AG08396 (cell line): Measurements from ENCODE around the gene GRIN2D.

Experiments used
- DNase-seq: peaks from one replicate; pipeline ENCODE4 v3.0.0; 2012; ENCODE audit warnings: low spot score, mixed read lengths

GRIN2D gene

DNA sequence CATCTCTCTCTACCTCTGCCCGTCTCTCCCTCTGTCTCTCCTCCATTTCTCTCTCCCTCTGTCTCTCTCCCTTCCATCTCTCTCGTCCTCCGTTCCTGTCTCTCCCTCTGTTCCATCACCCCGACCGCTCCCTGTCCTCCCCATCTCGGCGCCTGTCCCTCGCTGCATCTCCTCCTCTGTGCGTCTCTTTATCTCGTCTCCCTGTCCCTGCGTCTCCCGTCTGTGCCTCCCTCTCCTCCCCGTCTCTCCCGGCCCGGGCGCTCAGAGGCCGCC lies 4.6 kb downstream of the GRIN2D start:
- DNase-seq, result no peak

DNA sequence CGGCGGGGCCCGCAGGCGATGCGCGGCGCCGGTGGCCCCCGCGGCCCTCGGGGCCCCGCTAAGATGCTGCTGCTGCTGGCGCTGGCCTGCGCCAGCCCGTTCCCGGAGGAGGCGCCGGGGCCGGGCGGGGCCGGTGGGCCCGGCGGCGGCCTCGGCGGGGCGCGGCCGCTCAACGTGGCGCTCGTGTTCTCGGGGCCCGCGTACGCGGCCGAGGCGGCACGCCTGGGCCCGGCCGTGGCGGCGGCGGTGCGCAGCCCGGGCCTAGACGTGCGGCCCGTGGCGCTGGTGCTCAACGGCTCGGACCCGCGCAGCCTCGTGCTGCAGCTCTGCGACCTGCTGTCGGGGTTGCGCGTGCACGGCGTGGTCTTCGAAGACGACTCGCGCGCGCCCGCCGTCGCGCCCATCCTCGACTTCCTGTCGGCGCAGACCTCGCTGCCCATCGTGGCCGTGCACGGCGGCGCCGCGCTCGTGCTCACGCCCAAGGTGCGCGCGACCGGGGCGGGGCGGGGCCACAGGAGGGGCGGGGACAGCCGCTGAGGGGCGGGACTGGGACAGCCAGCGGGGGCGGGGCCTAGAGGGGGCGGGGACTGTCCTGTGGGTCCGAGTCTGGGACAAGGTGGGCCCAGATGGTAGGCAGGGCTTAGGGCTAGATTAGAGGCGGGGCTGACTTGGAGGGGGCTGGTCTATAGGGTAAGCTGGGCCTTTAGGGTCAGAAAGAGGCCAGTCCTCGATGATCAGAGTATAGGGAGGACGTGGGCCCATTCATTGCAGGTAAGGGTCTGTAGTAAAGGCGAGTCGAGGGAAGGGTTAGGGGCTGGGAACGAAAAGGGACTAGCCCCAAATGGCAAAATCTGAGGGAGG lies 5.1 kb downstream of the GRIN2D start:
- peak; percentile 58 for DNase-seq

- peak; percentile 86 for DNase-seq
Observed at GRCh38 chr19:48400018-48400742, 6.7 kb downstream of the GRIN2D start.

DNA sequence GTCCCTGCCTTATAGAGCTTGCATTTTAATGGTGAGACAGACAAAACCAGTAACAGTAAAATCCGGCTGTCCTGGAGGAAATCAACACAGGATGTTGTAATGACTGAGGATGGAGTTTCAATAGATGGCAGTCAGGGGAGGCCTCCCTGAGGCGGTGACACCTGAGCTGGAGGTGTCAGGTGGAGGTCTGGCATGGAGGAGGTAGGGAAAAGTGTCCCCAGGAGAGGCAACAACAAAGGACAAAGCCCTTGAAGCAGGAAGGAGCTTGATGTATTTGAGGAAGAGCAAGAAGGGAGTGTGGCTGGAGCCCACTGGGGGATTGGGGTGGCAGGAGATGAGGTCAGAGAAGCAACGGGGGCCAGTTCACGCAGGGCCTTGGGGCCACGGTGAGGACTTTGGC lies 7.8 kb downstream of the GRIN2D start:
- DNase-seq, result no peak

- DNase-seq, result peak; percentile 82
Observed at GRCh38 chr19:48403606-48404005, 10.1 kb downstream of the GRIN2D start.

GRCh38 chr19:48405010-48405659 lies 11.7 kb downstream of the GRIN2D start:
- DNase-seq, result no peak

DNA sequence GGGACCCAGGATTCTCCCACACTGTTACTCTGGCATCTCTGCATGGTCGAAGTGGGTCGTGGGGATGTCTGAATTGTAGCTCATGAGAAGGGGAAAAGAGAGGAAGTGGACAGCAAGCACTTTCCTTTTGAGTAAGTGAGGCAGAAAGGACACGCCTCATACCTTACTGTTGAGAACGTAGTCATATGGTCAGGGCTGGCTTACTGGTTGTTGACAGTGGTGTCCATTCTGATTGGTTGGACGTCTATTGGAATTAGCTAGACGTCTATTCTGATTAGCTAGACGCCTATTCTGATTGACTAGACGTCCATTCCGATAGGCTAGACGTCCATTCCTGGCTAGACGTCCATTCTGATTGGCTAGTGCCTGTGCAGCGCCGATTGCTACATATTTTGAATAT lies 12.4 kb downstream of the GRIN2D start:
- DNase-seq, result no peak

DNA sequence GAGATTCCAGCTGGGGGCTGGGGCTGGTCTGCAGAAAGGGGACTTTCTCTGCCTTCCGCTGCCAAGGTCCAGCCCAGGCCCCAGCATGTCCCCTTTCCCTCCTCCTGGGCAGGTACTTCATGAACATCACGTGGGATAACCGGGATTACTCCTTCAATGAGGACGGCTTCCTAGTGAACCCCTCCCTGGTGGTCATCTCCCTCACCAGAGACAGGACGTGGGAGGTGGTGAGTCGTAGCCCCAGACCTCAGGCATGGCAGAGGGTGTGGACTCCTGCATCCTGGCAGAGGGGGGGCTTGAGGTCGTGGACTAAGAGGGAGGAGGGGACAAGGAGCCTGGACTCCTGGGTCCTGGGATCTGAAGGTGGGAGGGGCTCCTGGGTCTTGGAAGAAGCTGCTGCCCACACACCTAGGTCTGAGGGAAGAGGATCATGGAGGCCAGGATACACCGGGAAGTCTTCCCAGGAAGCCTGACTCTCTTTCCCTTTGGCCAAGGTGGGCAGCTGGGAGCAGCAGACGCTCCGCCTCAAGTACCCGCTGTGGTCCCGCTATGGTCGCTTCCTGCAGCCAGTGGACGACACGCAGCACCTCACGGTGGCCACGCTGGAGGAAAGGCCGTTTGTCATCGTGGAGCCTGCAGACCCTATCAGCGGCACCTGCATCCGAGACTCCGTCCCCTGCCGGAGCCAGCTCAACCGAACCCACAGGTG lies 20.6 kb downstream of the GRIN2D start:
- no peak for DNase-seq

DNA sequence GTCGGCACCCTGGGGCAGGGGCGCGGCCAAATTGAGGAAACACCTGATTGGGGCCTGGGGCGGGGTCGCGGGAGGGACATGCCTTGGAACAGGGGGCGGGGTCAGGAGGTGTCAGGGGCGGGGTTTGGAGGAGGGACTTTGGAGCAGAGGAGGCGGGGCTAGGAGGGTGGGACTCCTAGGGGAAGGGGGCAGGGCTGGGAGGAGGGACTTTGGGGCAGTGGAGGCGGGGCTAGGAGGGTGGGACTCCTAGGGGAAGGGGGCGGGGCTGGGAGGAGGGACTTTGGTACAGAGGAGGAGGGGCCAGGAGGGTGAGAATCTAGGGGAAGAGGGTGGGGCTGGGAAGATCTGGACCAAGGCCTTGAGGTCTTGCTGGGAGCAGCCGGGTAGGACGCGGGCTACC lies 21.9 kb downstream of the GRIN2D start:
- DNase-seq, result no peak

GRCh38 chr19:48415806-48416221 lies 22.3 kb downstream of the GRIN2D start:
- DNase-seq, result no peak

- no peak for DNase-seq
Observed at GRCh38 chr19:48417421-48417820, 24.0 kb downstream of the GRIN2D start.

- no peak for DNase-seq
Observed at GRCh38 chr19:48418317-48419064, 25.0 kb downstream of the GRIN2D start.

DNA sequence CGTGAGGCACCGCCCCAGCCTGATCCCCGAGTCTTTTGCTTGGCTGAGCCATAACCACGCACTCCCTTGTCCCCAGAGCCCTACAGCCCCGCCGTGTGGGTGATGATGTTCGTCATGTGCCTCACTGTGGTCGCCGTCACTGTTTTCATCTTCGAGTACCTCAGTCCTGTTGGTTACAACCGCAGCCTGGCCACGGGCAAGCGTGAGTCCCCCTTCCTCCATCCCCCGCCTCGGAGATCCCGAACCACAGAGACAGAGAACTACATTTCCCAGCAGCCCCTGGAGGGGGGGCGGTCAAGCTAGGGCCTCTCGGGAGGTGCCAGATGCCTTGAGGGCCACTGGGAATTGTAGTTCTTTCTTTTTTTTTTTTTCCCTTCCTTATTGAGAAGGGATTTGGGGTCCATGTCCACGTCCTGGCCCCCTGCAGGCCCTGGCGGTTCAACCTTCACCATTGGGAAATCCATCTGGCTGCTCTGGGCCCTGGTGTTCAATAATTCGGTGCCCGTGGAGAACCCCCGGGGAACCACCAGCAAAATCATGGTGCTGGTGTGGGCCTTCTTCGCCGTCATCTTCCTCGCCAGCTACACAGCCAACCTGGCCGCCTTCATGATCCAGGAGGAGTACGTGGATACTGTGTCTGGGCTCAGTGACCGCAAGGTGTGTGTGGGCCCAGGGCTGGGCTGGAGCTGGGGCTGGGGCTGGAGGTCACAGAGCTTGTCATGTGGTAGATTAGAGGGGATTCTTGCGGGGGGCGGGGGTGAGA lies 25.9 kb downstream of the GRIN2D start:
- DNase-seq, result no peak

DNA sequence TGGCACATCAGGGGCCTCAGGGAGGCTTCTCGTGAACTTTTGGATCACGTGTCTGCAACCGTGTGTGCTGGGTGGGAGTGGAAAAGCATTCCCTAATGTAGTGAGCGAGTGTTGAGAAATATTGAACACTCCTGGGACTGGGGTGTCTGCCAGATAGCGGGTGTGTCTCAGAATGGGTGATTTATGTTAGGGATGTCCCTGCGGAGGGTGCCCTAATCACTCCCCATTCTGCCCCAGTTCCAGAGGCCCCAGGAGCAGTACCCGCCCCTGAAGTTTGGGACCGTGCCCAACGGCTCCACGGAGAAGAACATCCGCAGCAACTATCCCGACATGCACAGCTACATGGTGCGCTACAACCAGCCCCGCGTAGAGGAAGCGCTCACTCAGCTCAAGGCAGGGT lies 28.1 kb downstream of the GRIN2D start:
- no peak for DNase-seq

DNA sequence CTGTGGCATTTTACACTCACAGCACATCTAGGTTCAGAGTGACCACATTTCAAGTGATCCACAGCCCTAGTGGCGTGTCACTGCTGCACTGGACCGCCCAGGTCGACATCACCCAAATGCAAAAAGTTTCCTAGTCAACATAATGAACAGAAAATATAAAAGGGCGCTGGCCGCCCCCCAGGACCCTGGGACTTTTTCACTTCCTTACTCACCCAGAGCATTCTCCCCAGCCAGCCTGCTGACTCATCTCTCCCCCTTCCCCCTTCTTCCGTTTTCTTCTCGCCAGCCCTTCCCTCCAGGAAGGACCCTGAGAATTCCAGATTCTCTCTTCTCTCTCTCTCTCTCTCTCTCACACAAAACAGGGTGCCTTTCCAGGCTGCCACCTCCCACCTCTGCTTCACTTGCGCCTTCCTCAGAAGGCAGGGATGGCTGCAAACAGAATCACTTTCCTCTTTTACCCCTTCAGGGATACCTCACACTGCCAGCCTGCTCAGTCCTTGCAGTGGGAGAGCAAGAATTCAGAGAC lies 31.3 kb downstream of the GRIN2D start:
- peak; percentile 59 for DNase-seq

- DNase-seq, result no peak
Observed at GRCh38 chr19:48428670-48429069, 35.2 kb downstream of the GRIN2D start.

DNA sequence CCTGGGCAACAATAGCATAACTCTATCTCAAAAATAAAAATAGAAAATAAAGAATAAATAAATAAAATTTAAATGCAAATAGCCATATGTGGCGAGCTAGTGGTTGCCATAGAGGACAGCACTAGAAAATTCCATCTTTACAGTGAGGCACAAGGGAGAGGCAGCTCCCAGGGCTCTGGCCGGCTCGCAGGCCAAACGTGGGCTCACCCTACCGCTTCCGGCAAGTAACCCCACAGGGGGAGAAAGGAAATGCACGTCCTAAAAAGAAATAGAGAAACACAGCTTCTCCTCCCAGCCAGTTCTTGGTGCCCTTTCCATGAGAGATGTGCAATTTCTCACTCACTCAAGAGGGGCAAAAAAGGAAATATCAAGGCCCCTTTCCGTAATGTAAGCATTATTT lies 39.9 kb downstream of the GRIN2D start:
- DNase-seq, result no peak

GRCh38 chr19:48436586-48436985 lies 43.1 kb downstream of the GRIN2D start:
- DNase-seq, result no peak

- no peak for DNase-seq
Observed at GRCh38 chr19:48441360-48442050, 48.0 kb downstream of the GRIN2D start.
